HG03159 (cell line): ENCODE measurements around the gene SDCCAG8.

Experiments
- ATAC-seq: cut with Tn5 transposase; IDR thresholded peaks from one replicate; pipeline ENCODE4 v1.9.1; 2021; ENCODE audit warnings: mild to moderate bottlenecking, moderate library complexity; ENCODE audit not compliant: unreplicated experiment

The SDCCAG8 gene

DNA sequence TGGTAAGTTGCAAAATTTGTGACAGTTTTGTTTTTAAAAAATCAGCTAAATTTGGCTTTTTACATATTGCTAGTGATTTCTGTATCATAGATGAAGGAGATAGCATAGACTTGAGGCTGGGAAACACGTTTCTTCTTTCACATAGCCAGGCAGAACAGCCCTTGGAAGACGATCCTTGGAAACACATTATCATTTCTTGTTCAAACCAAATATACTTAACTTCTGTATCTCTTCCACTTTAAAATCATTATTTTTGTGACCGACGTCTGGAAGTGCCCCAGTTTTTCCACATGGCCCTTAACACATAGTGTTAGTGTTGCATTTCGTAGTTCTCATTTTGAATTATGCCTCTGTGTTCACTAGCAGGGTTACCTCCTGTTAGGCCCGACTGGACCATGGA, 193.5 kb downstream of the SDCCAG8 start:
- ATAC-seq = no peak

DNA sequence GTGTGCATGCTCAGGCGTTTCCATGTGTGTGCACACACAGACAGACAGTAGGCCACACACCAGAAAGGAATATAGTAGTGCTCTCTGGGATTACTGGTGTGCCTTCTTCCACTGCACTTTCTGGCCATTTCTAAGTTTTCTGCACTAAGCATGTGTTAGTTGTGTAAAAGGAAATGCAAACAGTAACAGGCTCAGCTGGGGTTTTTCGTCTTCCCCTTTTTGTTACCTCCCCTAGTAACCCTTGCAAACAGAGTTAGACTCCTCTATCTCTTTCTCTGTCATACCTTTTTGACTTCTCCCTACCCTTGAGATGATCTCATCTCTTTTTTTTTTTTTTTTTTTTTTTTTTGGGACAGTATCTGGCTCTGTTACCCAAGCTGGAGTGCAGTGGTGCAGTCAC, 196.3 kb downstream of the SDCCAG8 start:
- ATAC-seq = no peak

DNA sequence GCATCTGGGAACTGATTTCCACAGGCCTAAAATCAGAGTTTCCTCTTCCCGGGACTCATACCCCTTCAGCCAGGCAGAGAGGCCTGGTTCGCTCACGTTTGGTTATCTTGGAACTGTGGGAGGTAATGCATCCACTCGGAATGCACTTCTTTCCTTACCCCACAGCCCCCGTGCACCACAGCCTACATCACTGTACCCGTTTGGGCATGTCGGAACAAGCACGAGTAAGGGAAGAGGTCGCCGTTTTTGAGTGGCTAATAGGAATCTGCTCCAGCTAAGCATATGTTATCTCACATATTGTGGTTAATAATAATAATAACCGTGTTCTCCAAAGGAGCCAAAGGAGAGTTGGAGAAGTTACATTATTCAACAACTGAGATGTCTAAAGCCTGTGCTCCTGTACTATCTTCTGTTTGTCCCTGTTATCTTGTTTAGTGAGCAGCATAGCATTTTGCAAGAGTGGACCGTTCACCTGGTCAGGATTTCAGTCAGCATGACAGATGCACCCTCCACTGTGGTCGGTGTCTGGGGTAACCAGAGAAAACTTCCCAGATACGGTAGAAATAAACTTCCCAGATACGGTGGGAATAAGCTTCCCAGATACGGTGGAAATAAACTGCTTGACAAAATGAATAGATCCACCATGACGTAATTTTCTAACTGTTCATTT, 198.6 kb downstream of the SDCCAG8 start:
- ATAC-seq = no peak

DNA sequence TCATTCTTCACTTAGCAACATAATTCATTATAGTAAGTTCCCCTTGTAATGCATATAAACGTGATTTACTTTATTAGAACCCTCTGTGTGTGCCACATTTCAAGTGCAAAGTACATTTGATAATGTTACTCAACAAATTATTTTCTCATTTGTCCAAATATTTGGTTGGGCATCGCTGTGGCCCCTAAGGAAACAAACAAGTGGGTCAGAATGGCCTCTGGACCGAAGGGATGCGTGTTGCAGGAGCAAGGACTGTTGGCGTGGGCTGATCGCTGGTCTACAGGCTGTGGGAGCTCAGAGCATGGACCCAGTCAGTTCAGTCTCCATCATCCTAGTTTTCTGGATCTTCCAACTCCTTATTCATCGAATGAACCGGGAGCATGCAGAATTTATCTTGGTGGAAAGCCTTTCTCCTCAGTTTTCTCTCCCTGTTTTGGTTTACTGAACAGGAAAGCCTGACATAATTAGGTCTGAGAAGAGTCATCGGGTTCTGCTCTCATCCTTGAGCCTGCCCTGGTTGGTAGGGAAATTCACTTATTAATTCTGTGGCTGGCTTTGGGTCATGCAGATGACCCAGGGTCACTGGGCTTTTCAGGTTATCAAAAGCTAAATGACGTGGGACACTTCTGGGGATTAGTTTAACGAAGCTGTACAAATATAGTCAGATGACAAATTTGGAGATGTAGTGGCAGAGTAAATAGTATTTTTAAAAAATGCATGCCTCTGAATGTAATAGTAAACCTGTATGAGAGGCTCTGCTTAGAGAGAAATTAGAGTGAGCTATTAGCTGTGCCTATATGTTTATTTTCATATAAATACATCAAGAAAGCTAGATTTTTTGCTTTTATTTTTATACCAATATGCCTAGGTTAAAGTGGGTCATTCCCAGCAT, 200.2 kb downstream of the SDCCAG8 start:
- no peak for ATAC-seq

DNA sequence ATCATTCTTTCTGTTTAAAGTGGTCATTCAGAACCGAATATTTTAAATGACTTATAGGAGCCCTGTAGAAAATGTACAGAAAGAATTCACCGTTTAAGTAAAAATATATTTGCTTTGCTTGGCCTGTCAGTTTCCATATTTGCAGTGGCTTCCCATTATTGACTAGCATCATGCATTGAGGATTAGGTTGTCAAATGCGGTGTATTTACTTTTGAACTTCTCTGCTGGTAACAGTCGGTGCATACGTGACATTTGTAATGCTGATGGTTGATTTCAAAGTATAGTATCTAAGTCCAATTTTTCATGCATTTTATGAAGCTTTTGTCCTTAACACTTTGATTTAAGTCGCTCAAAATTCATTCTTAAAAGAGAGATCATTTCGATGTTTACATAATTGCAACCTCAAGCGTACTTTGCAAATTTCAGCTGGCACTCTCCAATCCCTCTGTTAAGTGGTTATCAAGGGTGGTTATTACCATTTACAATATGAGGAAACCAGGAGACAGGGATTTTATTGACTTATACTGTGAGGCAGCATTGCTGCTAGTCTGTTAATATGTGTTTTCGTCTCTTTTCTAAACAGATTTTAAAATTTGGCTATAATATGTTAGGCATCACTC, 201.6 kb downstream of the SDCCAG8 start:
- no peak for ATAC-seq

DNA sequence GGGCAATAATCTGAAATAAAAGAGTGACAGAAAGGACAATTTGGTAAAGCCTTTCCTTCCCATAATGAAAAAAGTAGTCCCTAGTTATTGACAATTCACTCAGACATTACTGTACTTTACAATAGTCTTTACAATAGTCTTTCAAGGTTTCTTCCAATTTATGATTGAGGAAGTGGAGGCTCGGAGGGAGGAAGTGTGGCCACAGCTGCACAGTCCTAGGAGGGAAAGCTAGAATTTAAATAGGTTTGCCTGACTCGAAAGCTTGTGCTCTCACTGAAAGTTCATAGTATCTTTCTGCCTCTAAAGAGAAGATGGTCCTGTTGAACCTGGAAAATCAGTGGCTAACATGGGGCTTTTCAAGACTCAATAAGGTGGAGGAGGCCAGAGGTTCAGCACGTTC, 203.2 kb downstream of the SDCCAG8 start:
- ATAC-seq = no peak

DNA sequence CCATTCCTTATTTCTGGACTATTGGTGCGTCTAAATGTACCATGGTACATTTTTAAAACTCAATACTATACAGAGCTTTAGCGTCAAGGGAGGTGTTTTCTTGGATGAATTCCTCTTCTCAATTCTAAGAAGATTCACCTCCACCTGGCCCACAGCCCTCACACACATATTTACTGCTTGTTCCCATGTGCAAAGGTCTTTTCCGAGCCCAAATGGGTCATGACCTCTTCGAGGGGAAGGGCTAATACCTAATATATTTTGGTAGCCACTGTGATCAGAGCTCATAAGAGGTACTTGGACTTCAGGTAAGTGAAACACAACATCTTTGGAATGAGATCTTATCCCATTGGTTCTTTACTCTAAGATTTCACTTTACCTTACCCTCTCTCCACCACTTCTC, 205.9 kb downstream of the SDCCAG8 start:
- ATAC-seq = no peak

DNA sequence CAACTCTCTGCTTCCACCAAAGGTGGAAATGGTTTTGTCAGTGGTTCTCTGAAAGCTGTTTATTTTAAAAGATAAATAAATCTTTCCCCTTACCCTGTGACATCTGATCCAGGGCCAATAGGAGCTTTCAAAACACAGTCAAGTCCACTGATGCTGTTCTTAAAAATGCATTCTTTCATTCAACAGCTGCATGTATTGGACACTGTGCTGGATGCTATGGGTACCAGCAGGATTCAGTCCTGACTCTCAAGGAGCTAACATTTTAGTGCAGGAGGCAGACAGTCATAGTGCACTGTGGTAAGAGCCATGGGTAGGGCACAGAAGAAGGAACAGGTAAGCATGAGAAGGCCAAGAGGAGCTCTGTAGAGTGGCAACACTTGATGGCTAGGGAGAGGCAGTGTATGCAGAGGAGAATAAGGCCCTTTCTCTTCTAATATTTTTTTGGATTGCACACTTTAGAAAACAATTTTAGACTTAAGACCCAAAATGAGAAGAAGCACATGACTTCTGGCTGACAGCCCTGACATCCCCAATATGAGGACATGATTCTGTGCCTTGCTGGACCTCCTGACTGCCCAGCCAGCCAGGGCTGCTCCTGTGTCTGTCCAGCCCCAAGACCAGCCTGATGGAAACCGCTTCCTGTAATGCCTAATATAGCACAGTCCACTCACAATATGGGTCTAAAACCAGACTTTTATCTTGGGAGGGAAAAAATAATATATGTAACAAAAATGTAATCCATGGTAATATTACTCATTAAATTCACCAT, 207.3 kb downstream of the SDCCAG8 start:
- ATAC-seq = no peak

DNA sequence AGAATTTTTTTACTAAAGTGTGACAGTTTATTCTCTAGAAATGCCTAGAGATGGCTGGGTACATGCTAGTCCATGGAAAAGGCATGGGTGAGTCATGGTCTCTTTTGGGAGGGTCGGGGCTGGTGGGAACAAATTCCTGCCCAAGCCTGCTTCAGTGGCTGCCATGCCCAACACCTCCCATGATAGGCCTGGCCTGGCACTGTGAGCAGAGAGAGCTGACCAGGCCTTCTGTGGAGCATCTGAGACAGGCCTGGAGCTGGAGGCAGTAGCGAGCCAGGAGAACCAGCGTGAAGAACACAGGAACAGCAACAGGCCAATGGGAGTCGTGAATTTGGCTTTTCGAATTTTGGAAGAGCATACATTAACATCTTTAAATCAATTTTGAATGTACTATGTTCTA, 209.2 kb downstream of the SDCCAG8 start:
- ATAC-seq = no peak

DNA sequence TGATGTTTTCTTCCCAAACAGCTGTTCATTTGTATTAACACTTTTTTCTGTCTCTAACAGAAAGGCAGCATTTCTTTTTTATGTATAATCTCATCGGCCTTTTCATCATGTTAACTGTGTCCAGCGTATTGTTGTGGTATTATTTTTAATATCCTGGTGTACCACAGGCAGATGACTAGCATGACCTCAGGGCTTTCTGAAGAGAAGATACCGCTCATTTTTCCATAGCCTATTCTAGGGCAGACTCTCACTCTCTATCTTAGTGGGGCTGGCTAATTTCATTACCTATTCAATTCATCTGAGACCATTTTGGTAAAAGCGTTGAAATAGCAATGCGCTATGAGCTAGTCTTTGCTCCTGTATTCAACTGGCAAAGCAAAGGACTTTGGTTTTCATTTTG, 209.9 kb downstream of the SDCCAG8 start:
- ATAC-seq = no peak

DNA sequence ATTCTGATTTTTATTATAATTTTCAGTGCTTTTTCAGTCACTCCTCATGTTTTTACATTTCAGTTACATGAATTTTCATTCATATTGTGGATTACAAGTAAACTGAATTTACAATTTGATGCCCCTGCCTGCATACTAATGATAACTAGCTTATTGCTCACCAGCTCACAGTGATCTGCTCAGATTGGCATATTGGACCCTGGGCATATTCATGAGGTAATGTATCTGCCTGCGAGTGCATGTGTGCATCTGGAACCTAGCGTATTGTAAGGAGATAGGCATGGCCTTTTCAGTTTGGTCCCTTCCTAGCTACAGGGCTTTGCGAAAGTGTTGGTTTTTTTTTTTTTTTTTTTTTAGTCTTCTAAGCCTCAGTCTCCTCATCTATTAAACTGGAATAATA, 213.7 kb downstream of the SDCCAG8 start:
- no peak for ATAC-seq

DNA sequence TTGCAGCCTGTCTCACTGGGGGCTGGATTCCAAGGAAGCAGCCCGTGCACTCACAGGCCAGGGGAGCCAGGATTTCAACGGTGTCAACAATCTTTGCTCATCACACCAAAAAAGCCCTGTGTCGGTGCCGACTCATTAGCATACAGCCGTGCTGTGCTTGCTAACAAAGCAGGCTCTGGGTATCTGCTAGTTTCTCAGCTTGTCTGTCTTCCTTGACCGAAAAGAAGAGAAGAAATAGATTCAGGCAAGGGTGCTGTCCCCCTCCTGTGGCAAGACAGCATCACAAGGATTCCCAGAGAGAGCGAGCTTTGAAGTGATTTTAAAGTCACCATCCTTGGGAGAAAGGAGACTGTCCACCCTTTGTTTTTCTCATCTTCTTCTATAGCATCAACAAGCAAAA, 214.7 kb downstream of the SDCCAG8 start:
- ATAC-seq = no peak

DNA sequence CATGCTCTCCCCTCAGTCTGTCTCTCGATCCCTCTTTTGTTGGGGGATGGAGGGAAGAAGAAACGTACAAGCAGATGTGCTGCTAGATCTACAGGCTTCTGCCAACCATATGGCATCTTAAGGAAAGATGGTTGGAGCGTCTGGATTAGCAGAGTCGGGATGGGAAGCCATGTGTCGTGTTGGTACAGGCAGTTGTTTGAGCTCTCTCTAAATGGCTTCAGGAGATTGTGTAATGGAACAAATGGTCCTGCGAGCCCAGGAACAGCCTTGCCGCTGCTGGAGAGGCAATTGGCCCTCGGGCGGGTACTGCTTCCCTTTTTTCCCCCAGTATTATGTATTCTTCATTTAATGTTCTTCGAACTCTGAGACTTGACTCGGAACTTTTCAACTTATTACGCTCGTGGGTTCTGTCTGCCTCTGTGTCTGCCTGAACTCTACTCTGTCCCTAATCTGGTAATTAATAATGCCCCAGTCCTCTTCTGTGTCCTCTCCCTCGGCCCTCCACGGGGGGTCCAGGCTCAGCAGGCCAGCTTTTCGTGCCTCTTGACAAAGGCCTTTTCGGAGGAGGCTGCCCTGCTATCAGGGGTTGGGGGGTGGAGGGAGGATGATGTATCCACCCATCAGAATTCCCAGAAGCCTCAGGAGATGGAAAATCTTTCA, 215.3 kb downstream of the SDCCAG8 start:
- ATAC-seq = no peak

DNA sequence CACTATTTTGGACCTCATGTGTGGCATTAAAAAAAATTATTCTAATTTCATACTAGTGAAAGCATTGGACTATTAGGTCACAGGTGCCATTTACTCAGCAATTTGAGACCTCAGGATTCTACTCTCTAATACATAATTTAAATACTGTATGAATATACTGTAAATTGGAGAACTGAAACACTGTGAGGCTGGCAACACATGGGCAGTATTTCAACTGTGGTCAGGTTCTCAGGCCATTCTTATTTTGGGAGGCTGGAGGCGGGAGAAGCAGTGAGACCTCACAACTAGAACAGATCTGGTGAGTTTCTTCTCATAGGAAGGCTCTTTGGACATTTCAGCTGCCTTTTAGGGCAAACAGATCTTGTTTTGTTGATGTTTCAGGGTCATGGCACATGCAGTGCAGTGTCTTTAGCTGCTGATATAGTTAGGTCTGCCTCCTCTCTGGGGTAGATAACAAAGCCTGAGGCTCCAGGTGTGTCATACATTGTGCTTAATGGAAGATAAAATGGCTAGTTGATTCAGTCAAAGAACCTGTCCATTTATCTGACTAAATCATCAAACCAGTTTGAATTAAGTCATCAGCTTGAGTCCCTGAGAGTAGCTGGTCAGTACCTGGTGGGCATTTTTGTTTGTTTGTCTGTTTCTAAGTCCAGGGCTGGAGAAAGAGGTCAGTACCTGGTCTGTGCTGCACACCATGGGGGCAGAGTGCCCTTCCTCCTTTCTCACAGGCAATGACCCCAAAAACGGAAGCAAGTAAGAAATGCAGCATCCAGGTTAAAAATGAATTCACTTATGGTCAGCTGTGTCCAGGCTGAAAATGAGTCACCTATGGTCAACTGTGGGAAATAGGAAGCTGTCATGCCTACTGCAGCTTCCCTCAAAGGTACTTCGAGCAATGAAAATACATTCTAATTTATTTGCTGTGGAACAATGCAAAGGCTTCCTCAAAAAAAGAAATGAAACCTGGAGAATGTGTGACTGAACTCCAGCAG, 216.2 kb downstream of the SDCCAG8 start:
- ATAC-seq = peak; percentile 85

DNA sequence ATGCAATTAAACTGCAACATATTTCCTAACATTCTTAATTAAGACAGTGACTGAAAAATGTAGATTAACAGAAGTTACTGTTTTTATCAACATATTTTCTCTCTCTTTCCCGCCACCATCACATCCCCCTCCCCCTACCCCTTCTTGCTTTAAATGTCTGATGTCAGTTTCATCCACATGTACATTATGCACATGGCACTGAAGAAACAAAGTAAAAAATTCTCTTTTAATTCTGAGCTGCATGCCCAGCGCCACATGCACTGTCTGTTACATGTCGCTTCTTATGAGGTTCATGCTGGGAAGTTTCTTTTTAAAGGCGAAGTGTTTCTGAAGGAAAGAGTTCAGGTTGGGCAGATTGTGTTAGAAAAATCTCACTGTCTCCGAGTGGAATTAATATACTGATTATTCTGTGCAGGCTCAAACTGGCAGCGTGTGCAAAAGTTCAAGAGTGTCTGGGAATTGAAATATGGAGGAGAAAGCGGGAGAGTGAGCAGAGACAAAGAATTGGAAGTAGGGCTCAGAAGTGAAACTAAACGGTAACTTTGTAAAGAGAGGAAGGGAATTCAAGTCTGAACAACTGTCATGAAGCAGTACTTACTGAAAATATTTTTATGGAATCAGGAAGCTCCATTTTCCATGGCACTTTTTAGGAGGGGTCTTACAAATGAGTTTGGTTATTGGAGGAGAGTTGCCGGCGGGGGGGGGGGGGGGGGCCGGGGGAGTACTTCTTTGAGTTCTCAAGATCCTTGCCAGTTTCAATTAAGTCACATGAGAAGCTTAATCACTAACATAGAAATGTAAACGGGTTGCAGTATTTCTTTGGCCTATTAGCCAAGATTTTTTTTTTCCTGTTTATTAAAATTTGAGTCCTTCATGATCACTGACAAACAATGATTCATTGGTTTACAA, 217.6 kb downstream of the SDCCAG8 start:
- ATAC-seq = no peak

DNA sequence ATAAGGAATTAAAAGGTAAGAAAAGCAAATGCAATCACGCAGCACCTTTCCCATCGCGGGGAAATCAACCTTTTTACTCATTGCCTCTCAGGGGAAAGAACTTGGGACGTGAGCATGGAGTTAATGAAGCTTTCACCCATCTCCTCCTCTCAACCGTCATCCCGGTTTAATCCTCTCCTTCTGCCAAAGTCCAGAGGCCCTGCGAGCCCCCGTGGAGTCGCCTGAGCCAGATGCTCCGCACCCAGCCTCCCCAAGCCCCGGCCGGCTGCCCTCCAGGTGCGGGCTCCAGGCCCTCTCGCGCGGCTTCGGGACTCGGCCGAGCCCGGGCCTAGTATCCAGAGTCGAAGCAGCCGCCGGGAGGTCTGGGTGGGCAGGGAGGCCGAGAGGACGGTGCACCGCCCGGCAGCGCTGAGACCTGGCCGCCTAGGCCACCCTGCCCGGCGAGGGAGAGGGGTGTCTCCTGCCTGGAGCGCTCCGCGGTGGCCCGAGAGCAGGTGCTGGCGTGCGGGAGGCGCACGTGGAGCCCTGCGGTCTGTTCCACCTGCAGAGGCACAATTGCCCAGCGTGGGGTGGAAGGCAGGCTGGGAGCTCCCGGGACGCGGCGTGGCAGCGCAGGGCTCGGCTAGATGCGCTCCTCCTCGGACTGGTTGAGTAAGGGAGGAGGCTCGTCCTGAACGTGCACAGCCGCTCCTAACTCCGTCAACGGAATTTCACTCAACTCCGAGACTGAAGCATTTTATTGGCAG, 218.5 kb downstream of the SDCCAG8 start:
- no peak for ATAC-seq

DNA sequence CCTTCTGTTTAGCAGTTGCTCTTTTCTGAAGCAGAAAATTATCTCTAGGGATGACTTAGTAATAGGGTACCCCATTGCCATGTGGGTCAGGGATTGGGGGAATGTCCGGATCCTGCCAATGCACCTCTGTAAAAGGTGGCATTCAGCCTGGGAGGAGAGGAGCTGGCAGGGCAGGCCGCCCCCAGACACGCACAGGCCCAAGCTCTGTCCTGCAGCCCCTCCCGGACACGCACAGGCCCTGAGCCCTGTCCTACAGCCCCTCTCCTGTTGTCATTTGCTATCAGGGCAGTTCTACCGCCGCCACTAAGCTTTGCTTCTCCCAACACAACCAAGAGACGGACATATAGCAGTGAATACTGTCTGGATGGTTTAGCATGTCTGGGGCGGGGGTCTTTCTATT, 219.1 kb downstream of the SDCCAG8 start:
- no peak for ATAC-seq

DNA sequence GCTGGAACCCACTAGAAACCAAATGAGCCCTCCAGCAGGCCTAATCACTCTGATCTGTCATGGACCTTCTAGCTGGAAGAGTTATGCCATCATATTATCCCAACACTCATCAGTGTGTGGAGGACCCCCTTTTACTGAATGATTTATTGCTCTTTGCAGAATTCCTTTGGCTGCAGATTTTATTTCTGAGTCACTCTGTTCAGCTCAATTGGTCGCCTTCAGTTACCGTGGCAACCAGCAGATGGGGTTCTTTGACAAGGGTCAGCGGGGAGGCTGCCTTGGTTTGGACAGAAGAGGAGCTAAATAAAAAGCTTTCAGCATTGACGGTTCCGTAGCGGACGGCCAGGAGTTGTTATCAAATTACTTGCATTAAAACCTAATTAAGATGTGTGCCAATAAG, 220.1 kb downstream of the SDCCAG8 start:
- ATAC-seq = no peak
